GM19372 (cell line): Measurements from ENCODE around the gene HMGN3.

ENCODE experiments used
- ATAC-seq: cut with Tn5 transposase; IDR thresholded peaks from one replicate; pipeline ENCODE4 v1.9.1; 2021; ENCODE audit warnings: mild to moderate bottlenecking, low read depth, moderate library complexity; ENCODE audit not compliant: unreplicated experiment

The HMGN3 gene

DNA sequence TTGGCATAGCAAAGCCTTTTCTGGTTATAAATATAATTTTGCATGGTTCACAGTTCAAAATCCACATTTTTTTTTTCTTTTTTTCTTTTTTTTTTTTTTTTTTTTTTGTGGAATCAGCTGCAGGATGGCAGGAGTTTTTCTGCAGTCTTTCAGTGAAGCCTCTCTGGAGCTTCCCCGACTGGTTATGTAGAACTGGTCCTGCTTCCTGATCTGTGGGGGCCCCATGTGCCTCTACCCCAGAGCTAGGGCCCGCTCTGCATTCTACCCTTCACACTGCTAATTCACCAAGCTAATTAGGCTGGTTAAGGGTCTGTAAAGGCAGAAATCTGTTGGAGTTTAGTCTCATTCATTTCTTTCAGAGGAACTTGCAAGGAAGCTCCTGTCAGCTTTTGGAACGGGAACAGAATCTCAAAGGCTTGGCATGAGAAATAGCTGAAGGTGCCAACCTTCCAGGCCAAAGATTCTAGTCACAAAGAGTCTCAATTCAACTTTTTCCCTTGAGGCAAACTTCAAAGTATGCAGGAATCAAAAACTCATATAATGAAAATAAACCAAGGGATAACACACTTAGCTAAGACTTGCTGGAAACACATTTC is 45.5 kb downstream of the HMGN3 start:
- ATAC-seq, result no peak

DNA sequence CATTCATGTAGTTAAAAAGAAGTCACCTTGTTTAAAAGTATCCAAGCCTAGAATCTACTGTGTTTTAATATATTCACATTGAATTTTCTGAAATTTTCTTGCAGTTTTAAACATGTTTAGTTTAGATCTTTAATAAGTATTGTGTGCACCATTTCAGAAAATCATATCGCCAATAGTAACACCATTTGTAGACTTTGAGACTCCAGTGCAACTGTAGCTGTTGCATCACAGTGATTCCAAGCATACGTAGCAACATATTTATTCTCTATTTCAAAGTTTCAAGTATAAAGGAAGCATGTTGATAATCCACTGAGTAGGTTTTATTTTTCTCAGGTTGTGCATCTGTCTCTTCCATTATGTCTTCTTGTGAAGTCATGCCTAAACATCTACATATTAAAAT is 46.4 kb downstream of the HMGN3 start:
- no peak for ATAC-seq

DNA sequence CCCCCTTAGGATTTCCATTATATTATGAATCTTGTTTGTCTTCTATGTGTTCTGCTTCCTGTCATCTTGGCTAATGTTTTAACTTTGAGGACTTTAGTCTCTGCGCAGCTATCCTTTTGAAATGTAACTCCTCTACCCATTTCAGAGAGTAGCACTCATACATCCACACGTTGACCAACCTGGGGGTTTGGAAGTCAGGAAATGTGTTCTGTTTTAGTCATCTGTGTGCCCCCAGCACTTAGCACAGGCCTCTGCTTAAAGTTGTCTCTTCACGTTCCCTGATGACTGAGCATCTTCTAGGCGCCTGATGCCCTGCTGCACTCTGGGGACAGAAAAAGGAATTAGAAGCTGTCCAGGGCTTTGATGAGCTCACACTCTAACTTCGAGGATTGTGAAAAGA is 47.9 kb downstream of the HMGN3 start:
- no peak for ATAC-seq

DNA sequence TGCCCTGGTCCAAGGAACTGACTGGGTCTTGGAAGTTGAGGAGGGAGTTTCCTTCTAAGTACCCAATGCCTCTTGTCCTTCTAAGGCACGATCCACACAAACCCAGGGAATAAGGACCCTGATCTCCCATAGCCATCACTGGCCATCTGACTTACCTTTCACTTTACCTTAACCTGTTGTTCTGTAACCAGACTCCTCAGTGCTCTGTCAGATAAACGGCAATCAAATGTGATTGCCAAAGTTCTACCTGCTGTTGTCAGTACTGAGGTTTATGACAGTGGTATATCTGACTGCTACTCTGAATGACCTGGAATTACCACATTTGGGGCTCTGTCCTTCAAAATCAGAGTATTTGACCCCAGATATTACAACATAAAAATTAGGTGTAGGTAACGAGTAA is 49.8 kb downstream of the HMGN3 start:
- no peak for ATAC-seq

DNA sequence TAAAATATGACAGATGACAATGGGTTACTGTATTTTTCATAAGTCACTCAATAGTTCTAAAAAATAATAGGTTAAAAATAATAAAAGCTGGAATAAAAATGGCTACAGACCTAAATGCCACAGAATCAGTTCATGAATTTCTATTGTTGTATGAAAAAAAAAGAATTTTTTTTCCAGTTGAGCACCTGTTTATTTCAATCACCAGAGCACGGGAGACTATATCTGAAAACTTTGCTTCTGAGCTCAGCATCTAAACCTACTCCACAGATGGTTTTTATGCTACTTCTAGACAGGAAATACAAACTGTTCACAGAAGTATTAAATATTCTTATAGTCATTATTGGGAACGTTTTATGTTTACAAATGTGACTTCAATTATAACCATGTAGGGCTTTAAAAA is 50.4 kb downstream of the HMGN3 start:
- no peak for ATAC-seq

DNA sequence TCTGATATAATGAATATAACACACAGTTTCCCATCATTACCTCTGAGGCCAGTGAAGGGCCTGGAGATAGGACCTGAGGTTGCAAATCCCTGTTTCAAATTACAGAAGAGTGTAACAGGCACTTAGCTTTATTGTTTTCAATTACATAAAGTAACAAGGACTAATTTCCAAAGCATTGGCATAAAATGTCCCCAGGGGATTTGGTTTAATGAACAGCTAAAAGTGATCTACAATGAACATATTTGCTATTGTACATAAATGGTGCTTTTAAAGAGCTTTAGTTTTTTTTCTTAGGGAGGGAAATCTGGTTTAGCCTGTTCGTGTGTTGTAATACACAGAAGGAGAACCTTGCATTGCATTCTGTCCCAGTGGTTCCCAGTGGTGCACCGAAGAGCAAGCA is 54.4 kb downstream of the HMGN3 start:
- ATAC-seq, result no peak

DNA sequence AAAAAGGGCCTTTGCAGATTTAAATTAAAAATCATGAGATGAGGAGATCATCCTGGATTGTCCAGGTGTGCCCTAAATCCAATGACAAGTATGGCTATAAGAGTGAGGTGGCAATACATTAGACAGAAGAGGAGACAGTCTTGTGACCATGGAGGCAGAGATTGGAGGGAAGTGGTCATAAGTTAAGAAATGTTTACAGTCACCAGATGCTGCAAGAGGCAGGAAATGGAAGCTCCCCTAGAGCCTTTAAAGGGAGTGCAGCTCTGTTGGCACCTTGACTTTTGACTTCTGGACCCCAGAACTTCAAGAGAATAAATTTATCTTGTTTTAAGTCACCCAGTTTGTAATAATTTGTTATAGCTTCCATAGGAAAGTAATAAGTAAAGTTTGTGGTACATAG is 61.1 kb downstream of the HMGN3 start:
- no peak for ATAC-seq

DNA sequence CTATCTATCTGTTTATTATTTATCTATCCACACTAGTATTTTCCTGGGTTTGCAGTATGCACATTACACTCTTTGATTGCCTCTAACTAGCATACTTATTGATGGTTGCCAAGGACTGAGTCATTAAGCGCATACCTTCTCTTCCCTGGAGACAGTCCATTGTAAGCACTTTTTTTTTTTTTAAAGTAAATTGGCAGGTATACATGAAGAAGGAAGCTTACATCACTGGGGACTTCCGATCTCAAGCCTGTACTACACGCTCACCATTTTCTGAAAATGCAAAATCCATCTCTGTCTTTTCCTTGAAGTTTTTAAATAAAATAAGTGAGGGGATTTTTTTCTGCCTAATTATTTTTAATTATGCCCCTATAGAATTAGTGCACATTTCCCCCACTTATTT is 63.5 kb downstream of the HMGN3 start:
- no peak for ATAC-seq

DNA sequence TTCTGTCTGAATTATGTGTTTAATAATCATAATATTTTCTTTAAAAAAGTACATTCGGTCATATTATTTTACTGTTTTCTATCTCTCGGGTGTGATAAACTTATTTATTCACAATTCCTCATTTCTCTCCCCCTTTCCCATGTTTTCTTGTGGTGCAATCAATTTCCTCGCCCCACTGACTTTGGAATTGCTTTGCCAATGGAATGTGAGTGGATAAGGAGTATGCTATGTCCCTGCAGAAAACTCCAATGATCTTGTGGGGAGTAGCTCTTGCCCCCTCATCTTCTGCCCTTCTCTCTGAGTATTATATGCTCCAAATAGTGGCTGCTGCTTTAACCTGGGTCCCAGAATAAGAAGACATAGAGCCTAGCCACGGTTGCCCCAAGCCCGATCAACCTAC is 64.1 kb downstream of the HMGN3 start:
- ATAC-seq, result no peak

DNA sequence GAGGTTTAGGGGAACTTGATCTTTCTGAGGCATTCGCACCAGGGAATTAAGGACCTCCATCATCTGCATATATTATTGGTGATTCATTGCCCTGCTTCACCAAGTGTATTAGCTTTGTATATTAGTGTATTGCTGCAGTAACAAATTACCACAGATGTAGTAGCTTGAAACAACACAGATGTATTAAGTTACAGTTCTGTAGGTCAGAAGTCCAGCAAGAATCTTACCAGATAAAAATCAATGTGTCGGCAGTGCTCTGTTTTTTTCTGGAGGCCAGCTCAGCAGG is 65.8 kb downstream of the HMGN3 start:
- no peak for ATAC-seq

DNA sequence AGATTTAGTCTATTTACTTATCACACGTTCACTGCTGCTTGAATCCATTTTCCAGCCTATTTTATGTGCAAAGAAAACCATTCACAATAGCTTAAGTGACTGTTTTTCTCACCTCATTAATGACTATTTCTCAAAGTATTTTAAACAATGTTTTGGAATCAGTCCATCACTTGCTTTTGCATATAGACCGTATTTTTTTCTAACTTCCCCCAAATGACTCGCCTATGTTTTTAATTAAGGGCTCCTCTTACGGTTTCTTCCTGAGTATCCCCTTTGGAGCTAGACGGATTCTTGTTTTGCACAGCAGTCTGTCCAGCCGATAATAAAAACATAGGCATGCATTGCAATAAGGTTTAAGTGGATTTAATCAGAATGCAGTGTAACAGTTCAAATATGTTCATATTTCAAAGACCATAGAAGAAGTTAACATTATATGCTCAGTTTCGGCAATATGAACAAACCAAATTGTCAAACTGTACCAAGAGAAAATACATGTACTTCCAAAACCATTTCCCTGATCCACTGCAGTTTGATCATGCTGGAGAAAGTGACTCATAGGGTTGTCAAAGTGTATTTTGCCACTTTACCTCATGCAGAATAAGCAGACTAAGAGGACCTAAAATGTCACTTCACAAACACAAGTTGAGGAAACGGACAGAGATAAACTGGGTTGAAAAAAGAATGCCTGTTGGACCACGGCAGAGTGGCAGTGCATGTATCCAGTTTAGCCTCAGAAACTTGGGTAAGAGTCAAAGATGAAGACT is 66.4 kb downstream of the HMGN3 start:
- ATAC-seq, result no peak

DNA sequence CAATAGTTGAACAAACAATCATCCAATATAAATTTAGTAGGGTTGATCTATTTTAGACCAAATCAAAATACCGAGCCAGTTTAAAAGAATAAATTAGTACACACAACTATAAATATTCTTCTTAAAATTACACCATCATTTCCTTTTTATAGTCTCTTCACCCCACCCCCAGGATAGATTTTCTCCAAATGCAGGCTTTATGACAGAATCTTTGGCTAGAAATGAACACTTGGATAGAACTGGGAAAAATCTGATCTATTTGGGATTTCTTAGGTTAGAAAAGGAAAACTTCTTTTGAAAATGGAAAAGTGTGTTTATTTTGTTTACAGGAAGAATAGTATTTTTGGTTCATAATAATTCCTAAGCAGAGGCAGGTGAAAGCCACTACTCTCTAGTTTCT is 74.6 kb downstream of the HMGN3 start:
- ATAC-seq, result no peak

DNA sequence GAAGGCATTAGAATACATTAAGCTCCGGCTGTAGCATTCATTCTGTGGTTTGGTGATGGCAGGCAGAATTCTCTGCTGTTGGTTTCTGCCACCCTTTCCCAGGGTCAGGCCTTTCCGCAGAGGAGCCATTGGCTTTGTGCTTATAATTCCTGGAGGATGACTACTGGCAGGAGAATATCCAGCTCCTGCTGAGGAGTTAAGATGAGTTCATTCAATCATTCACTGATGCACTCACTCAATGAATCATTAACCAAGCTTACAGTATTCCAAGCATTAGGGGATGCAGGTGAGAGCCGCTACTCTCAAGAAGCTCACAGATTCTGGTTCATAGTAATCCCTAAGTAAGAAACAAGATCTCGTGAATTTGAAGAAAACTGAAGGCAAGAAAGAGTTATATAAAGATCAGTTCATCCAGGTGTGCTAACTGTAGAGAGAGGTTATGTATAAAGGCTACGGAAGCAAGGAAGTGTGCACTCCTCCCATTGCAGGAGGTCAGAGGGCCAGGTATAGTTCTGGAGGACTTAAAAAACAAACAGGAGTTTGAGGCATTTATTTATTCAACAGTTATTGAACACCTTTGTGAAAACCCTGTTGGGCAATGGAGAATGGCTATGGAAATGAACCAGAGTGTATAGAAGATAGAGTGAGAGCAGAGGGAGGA is 75.5 kb downstream of the HMGN3 start:
- no peak for ATAC-seq

DNA sequence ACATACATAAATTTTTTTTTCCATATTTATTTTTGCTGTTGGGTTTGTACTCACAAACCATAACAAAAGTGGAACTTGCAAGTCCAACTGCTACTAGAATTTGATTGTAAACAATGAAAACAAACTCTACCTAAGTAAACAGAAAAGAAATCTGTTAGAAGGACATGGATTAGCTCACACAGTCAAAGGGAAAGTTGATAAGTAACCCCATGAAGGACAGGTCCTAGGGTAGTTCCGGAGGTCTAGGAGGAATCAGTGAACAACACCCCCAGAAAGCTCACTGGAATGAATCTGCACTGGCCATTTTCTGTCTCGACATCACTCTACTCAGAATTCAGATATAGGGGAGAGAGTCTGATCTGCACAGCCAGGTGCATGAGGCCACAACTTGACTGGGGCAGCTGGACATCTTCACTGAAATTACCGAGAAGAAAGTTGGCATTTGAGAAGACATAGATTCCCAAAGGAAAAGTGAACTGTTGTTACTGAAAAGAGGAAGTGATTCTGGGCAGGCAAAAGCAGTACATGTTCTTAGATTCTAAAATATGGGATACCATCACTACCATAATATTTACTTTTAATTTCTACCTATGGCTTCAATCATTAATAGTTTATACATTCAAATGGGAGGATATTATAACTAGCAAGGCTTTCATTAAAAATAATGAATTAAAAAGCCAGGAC is 76.4 kb downstream of the HMGN3 start:
- no peak for ATAC-seq

DNA sequence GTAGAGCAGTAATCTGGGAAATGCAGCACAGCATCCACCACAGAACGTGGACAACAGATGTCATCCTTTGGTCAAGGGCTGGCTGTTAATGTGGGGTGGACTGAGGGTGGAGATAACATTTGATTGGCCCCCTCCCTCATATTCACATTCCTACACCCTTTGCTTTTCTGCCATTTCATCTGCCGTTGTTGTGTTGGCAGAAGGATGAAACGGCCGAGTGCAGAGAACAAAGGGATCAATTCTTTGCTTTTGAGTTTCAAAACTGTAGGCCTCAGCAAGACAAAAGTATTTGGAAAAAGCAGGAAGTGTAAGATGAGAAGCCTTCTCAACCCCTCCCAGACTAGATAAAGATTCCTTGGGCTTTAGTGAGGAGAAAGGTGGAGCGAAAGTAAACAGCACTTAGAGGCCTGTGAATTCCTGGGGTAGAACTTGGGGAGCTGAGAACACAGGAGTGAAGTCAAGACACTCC is 82.2 kb downstream of the HMGN3 start:
- no peak for ATAC-seq
